Hepatic stellate cell (primary cell): ENCODE measurements around the gene IGFBP6.
A peak's percentile ranks its signal among the peaks of the same experiment; 100 is the strongest.

ENCODE experiments used
- DNase-seq: peaks from one replicate; pipeline ENCODE4 v3.0.0; 2011; ENCODE audit warnings: low spot score

The IGFBP6 gene

GRCh38 chr12:53120685-53121525 lies 23.4 kb downstream of the IGFBP6 start:
- DNase-seq, result no peak

GRCh38 chr12:53122961-53123468 lies 25.5 kb downstream of the IGFBP6 start:
- DNase-seq, result no peak

GRCh38 chr12:53123578-53124351 lies 26.3 kb downstream of the IGFBP6 start:
- peak; percentile 65 for DNase-seq

- DNase-seq, result no peak
Measured at GRCh38 chr12:53124352-53124723, 26.9 kb downstream of the IGFBP6 start.

- no peak for DNase-seq
Measured at GRCh38 chr12:53127169-53127568, 29.7 kb downstream of the IGFBP6 start.

GRCh38 chr12:53128780-53129569 lies 31.5 kb downstream of the IGFBP6 start:
- DNase-seq, result no peak

- DNase-seq, result no peak
Measured at GRCh38 chr12:53131844-53132243, 34.4 kb downstream of the IGFBP6 start.

- no peak for DNase-seq
Measured at GRCh38 chr12:53133722-53134121, 36.3 kb downstream of the IGFBP6 start.

- DNase-seq, result no peak
Measured at GRCh38 chr12:53143355-53143754, 45.9 kb downstream of the IGFBP6 start.

- no peak for DNase-seq
Measured at GRCh38 chr12:53145383-53146260, 48.2 kb downstream of the IGFBP6 start.

- DNase-seq, result no peak
Measured at GRCh38 chr12:53147181-53147580, 49.7 kb downstream of the IGFBP6 start.

- DNase-seq, result no peak
Measured at GRCh38 chr12:53147653-53148052, 50.2 kb downstream of the IGFBP6 start.

- no peak for DNase-seq
Measured at GRCh38 chr12:53151039-53151438, 53.6 kb downstream of the IGFBP6 start.
